Stimulated activated CD8-positive, alpha-beta memory T cell treated with anti-CD3 and anti-CD28 coated beads, Interleukin-12 subunit alpha, Interleukin-12 subunit beta, amount 100 ng/mL, for 24 hours (primary cell): ENCODE results near the gene PNP.
"Not testable (repeated sequence)": the region's sequence is repeated elsewhere in the genome, so short reads cannot be mapped to it uniquely, and the experiment has no call there.

Experiments
- DNase-seq: peaks from one replicate; pipeline ENCODE4 v3.0.0-alpha.2; 2020; ENCODE audit errors: extremely low read depth

Gene PNP

DNA sequence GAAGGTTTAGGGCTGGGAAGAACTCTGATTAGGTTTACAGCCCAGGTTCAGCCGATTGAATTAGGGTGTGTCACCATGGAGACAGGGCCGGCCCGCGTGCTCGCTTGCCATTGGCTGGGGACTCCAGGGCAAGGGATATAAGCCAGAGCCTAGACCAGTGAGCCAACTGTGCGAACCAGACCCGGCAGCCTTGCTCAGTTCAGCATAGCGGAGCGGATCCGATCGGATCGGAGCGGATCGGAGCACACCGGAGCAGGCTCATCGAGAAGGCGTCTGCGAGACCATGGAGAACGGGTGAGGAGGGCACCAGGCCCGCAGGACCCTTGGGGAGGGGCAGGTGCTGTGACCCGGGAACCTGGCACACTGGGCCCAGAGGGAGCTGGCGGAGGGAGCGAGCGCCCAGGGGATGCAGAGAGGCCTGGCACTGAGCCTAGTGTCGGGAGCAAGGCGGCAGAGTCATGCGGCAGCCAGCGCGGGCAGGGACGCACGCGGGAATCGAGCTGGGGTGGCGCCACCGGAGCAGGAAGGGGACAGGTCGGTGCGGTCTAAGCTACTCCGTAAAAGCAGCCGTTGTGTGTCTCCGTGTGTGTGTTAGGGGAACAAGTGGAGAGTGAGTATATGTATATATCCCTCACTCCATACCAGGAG lies at the start of gene PNP:
TSS of gene PNP (plus strand) at position 165 of the 648 bp plus-strand sequence. CDS start at position 284, 119 bp downstream.
- peak; percentile 65 for DNase-seq

DNA sequence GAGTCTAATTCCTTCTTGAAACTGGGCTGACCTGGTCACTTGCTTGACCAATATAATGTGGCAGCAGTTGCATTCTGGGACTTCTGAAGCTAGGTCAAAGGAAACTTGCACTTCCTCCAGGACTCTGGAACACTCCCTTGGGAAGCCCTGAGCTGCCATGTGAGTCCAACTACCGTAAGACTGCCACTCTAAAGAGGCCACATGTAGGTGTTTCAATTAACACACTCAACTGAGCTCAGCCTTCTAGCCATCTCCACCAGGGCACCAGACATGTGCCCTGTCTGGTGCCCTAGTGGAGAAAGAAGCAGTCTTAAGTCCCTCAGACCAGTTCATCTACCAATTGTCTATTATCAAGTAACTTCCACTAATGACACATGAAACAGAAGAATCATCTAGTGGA lies 49.8 kb upstream of the PNP start:
- no peak for DNase-seq

DNA sequence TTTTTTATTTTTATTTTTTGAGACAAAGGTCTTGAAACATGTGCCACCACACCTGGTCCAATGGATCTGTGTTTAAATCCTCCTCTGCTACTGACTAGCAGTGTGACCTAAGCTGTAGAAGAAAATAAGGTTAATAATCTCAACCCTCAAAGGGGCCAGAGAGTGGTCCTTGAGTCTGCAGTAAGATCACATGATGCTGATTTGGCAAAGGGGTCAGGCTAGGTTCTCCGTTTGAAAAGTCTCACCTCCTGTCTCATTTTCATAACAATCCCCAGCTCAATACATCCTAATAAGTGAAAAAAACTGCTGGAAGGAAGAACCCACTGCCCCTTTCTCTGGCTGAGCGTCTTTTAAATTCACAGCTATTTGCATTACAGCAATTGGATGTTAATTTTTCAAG lies 47.9 kb upstream of the PNP start:
- no peak for DNase-seq

DNA sequence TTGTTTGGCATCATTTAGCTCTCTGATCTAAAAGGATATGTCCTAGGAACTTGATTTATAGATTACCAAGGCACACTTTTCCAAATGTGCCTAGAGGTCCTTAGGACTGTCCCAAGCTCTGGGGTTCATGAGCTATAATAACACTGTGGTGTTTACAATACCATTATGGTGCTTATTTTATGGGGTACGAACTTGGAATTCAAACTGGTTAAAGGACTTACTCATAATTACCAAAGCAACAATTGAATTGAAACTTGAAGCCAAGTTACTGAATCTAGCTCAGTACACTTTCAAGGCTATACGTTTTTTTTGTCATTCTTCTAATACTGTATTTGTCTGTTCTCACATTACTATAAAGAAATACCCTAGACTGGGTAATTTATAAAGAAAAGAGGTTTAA lies 46.3 kb upstream of the PNP start:
- DNase-seq = no peak

DNA sequence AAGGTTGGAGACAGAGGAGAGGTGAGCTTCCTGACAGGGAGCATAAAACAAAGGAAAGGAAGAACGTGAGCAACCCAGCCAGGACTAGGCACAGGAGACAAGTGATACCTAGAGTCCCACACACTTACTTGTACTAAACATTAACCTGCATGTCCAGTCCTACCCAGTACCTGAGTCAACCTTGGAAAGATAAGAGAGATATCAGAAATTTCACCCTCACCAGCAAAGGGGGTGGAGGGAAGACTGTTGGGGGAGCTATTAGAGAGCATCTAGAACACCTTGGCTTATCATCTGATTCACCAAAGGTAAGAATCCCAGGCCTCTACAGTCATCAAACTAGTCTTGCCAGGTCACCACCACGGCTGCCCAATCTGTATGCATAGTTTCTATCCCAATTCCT lies 44.4 kb upstream of the PNP start:
- DNase-seq = no peak

DNA sequence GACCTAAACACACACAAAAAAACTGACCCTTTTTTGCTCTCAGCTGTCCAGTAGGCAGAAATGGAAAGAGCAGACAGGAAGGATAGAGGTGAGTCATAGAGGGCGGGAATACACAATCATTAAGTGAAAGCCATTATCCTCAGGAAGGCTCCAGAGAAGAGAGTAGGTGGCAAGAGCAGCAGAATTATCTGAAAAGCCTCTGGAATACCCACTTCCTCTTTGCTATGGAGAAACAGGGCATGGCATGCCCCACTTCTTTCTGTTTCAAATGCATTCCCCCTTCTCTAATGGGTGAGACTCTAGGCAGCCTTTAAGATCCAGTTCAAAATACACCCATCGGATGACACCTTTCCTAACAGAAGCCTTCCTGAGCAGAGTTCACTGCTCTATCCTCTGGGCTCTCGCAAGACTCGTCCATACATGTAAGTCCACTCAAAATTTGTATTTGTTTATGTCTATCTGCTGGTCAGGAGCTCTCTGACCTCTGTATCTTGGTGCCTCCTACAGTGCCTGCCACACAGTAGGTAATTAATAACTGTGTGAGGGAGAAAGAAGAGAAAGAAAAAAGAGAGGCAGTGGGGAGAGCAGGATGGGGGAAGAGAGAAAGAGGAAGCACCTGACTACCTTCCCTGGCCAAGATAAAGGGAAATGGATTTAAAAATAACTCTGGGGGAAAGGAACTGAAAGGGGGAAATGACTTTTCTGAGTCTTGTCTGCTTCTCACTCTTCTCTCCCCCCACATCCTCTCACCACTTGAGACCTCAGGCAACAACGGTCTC lies 41.8 kb upstream of the PNP start:
- no peak for DNase-seq

DNA sequence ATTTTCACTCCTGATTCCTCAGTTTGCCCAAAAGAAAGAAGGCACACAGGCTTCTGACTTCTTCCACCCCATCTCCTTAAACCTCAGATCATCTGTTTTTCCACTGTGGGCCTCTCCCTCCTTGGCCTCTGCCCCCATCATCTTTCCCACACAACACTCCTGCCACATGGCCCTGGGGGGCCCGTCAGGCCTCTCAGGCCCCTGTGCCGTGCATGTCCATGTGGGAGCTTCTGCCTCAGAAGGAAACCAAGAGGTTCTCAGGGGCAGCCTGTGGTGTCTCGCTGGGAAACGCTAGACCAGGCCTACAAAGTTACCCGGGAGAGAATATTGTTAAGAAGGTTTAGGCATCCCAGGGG lies 41.2 kb upstream of the PNP start:
- DNase-seq = no peak

DNA sequence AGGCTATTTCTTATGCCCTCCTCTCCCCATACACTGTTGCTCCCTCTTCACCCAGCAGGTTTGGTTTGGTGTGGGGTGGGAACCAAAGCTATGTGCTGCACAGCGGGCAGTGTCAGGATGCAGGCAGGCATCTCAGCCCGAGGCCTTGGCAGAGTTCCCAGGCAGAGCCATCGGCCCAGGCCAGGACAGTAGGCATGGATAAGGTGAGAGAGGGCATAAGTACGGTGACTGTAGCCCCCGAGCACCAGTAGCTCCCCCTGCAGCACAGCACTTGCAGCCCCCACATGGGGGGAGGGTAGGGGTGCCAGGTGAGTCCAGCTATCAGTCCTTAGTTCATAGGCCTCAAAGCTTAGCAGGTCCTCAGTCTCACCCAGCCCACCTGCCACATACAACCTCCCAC lies 40.4 kb upstream of the PNP start:
- DNase-seq = no peak

DNA sequence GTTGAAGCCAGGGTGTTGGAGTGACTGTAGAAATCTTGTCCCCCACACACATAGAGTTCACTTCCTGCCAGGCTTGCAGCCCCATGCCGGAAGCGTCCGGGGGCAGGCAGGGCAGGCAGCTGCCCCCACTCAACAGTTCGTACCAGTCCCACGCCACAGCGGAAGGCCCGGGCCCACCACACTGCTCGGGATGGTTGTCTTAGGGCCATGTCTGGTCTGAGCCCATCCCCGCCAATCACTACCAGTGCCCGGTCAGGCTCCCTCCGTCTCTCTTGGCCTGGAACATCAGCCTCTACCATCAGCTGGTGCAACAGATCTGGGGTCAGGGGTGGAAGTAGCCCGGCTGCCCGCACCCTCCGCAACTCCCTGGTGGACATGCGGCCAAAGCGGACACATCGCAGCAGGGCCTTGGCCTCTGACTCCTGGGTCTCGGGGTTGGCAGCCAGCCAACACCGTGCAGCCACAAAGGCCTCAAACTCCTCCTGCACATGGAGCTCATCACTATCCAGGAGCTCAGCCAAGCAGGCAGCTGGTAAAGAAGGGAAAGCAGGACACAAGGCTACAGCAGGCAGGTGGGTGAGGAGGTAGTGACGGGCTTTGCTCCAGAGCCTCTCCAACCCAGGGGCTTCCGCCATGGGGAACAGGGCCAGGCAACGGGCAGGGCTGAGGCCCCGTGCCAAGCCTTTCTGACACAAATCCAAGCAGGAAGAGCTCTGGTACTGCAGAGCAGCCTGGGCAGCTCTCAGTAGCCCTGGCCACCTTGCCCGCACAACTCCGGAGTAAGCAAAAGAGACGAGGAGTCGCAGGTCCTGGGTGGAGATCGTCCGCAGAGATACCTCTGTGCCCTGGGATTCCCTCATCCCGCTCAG lies 39.2 kb upstream of the PNP start:
- no peak for DNase-seq

DNA sequence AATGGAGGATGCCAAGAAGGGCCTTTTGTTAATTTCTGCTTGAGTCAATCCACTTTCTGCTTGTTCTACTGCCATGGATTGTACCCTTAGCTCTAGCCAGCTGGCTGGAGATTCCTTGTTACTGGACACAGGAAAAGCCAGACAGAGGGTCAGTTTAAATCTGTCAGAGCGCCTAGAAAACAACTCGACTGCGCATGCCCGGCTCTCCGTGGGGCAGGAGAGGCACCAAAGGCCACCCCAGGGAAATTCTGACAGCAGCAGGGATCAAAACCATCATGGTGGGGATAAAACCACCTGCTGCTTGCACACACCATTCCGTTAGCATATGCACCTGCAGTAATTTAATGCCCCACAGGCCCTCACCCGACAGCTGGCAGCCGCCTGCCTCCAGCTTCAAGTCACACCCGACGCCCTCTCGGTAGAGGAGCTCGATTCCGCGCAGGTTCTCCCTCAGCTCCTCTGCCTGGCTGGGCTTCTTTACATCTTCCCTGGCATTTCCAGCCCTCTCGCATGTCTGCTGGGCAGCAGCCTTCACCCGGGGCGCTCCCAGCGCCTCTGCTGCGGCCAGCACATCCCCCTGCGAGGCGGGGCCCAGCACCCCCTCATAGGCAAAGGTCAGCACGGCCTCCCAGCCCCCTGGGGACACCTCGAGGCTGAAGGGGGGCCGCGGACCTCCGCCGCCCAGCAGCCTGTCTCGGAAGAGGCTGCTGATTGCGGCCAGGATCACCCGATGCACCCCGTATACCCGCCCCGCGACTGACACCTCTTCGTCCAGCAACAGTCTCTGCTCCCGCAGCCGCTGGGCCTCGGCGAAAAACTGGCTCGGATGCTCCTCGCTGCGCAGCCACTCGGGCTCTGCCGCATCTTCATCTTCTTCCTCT lies 34.3 kb upstream of the PNP start:
- DNase-seq = no peak

DNA sequence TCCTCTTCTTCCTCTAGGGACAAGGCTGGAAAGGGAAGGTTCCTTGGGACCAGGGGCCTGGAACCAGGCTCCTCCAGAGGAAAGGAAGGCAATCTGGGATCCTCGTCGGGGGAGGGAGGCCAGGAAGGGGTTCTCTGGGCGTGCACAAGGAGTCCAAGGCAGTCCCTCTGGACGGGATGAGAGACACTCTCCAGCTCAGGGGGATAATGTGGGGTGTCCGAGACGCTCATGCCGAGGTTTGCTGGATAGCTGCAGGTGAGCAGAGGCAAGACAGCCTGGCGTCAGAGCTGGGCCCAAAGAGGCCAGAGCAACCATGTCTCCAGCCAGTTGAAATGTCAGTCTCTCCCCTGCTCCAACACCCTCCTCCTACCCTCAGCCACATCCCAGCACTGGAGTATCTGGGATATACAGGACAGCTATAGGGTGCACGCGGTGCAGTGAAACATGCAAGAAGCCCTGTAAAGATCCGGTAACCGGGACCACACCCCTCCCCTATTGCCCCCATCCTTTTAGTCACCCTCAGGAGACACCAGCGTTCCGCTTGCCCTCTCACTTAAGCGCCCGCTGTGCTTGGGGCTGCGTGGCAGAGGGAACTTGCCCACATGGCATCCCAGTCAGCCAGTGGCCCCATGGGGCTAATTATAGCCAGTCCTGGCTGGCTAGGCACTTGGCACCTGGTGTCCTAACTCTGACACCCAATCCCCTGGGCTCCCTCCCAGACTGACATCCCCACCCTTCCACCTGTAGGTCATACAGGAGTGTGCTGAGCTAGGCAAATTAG lies 33.4 kb upstream of the PNP start, which contains the start of gene KLHL33:
TSS of gene KLHL33 (minus strand) at position 585 of the 781 bp plus-strand sequence. CDS start at position 230, 355 bp downstream.
- no peak for DNase-seq

DNA sequence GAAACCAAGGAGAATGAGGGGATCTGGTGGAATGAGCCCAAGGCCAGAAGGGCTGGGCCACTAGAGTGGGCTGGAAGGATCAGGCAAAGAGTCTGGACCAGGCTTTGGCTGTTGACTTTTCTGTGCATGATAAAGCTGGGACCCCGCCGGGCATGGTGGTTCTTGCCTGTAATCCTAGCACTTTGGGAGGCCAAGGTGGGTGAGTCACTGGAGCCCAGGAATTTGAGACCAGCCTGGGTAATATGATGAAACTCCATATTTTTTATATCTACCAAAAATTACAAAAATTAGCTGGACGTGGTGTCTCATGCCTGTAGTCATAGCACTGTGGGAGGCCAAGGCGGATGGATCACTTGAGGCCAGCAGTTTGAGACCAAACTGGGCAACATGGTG lies 32.8 kb upstream of the PNP start:
- DNase-seq = no peak

DNA sequence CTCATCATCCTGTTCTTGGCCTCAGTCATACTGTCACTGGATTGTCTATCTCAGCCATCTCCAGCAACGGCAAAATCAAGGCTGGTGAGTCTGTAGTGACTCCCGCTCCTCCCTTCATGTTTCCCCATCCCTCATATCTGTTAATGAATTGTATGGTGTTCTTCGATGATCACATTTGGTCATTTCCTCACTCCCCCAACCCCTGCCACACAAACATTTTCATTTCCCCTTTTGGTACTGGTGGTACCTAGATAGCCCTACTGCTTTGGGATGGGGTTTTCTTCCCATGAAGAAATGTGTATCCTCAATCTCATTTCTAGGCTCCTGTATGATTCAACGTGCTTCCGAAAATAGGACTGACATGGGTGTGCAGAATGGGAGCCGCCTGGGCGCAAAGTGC lies 30.5 kb upstream of the PNP start:
- no peak for DNase-seq

DNA sequence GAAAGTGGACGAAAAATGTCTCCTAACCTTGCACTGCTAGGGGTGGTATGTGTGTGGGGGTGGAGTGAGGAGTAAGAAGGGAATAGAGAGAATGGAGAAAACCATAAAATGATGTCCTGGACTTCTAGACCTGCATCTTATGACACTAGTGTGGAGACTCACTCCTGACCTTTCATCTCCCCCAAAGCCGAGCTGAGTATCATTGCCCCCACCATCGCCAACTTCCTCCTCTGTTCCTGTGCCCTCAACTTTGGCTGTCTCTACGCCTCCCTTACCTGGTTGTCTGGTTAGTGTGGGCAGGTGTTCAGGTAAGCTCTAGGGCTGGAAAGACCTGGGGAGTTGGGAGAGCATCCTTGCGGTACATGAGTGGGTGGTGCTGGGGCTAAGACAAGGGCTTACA lies 28.7 kb upstream of the PNP start:
- no peak for DNase-seq

DNA sequence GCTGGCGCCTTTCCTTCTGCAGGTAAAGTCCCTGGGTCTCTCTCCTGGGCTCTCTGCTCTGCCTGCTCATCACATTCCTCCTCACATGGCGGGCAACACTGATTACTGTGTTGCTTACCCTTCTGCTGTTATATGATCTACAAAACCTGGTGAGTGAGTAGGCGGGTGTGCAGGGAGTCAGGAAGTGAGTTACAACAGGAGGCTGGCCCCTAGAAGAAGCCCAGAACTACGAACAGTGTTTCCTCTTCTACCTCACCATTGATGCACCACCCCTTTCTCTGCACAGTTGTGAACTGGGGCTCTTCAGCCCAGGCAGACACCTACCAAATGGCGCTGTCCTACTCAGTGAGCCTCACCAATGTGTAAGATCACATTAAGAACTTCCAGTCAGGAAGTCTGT lies 28.3 kb upstream of the PNP start:
- no peak for DNase-seq

DNA sequence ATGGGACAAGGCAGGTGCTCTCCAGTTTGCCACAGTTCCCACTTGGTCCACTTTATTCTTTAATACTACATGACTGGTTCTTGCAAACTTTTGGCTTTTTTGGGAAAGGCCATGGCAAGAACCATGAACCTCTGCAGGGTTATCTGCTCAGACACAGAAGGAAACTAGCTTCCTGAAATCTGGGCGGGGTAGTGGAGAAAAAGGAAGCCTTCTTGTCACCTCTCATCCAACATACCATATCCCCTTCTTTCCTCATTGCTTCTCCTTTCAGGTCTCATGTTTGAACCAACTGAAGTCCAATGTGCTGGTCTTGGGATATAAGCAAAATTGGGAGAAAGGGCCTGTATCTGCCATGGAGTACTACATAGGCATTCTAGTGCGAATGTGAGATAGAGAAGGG lies 27.7 kb upstream of the PNP start:
- no peak for DNase-seq

DNA sequence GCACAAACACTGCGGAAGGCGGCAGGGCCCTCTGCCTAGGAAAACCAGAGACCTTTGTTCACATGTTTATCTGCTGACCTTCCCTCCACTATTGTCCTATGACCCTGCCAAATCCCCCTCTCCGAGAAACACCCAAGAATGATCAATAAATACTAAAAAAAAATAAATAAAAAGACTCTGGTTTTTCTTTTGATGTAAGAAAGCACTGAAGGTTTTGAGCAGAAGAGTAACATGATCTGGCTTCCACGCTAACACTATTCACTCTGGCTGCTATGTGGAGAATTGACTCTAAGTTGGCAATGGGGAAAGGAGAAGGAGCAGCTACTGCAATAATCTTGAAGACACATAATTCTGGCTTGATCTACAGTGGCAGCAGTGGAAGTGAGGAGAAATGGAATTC lies 25.6 kb upstream of the PNP start:
- DNase-seq = not testable (repeated sequence)

DNA sequence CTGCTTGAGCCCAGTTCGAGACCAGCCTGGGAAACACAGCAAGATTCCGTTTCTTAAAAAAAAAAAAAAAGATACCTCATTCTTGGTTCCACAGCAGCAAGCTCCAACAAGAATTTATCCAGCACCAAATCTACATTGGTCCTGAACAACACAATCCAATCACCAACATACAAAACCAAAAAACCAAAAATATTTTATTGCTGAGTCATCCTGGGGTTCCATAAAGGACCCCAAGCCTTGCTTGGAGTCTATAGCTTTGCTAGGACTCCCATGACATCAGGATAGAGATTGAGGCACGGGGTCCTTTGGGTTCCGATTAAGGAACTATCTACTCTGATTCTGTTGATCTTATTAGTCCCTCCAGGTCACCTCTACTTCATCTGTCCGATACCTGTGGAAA lies 22.3 kb upstream of the PNP start:
- DNase-seq = no peak

DNA sequence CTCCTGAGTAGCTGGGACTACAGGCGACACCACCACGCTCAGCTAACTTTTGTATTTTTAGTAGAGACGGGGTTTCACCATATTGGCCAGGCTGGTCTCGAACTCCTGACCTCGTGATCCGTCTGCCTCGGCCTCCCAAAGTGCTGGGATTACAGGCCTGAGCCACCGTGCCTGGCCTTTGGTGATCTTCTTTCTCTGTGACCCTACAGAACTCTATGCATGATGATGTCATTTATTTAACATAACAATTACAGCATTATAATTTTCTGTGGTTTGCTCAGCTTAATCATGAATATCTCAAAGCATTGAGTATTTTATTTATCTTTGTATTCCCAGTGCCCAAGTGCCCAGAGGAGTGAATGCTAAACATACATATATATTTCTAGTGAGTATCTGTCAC lies 16.4 kb upstream of the PNP start:
- DNase-seq = not testable (repeated sequence)

DNA sequence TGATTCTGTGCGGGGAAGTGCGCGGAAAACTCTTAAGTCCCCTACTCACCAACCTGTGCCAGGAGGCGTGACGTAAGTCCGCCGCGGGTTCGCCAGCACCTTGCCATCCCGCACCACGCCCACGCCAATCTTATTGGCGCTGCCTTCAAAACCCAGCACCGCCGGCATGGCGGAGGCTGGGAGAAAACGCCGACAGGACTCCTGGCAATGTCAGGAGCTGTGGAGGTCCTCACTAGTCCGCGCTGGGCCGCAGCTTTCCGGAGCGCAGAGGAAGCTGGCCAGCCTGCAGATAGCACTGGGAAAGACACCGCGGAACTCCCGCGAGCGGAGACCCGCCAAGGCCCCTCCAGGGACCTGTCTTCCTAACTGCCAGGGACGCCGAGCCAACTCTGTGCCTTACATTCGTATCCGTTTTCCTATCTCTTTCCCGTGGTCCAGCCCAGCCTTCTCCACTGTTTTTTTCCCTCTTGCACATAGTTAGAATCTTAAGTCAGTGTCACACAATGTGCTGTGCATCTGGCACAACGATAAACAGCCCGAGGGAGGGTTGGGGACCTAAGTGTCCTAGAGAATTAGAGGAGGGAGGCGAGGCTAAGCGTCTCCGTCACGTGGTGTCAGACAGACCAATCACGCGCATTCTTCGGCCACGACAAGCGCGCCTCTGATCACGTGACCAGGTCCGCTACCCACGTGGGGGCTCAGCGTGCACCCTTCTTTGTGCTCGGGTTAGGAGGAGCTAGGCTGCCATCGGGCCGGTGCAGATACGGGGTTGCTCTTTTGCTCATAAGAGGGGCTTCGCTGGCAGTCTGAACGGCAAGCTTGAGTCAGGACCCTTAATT lies 14.5 kb upstream of the PNP start, which contains the start of the genes APEX1 and OSGEP:
TSS of gene APEX1 (plus strand) at position 711 of the 839 bp plus-strand sequence. CDS start 420 bp downstream, outside the sequence.
TSS of gene OSGEP (minus strand) at position 297 of the 839 bp plus-strand sequence. CDS start at position 168, 129 bp downstream.
- peak; percentile 95 for DNase-seq
